ENCODE results near the gene SLC9C2.
"Not testable (repeated sequence)": the region's sequence is repeated elsewhere in the genome, so short reads cannot be mapped to it uniquely, and the experiment has no call there.

SLC9C2 gene

DNA sequence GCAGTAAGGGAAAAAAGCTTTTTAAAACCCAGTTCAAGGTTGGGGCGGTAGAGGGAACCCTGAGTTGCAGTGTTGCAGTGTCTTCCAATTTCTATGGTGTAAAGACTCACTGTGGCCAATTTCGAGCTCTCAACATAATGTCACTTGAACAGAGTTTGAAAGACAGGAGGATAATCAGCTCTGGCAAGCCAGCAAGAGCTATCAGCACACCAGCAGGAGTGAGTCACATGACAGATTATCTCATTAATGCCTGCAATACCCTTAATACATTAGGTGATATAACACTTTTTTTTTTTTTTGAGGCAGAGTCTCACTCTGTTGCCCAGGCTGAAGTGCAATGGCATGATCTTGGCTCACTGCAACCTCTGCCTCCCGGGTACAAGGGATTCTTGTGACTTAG, 22.8 kb downstream of the SLC9C2 start:
- no peak for DNase-seq

DNA sequence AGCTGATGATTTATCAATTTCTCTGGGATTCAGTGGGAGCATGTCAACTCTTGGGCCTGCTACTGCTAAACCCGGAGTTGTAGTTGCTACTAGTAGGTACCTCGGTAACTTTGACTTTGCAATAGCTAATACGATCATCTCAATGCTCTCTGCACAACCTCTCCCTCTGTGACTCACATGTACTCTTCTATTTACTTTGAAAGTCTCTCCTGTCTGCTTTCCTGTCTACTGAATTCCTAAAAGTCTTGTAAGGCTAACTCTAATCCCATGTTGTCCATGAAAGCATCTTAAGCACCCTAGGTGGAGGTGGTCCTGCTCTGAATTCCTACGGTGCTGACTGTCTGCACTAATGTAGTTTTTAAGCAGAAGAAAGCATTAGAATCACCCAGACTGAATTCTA, 29.3 kb downstream of the SLC9C2 start:
- no peak for DNase-seq

DNA sequence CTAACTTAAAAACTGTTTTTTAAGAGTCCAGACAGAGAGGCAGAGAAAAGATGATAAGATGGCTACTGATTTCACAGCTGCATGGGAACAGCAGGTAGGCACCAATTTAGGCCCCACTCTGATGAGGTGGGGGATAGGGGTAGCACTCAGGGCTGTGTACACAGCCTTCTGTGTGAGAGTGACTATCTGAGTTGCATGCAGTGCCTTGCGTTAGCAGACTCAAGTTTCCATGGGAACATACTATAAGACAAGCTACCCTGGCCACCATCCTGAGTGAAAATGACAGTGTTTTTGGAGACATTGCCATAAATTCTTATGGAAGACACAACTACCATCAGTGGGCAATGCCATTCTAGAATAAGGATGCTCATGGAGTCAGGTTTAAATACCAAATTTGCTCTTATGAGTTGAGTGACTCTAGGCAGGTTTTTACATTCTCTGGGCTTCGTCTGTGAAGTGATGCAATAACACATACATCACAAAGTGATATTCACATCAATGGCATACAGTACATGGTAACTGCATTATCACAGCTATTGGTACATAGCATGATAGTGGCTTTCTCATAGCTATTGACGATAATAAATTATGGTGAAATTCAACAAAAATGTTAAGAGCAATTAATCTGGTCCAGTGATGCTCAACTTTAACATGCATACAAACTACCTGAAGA, 30.5 kb downstream of the SLC9C2 start:
- no peak for DNase-seq

DNA sequence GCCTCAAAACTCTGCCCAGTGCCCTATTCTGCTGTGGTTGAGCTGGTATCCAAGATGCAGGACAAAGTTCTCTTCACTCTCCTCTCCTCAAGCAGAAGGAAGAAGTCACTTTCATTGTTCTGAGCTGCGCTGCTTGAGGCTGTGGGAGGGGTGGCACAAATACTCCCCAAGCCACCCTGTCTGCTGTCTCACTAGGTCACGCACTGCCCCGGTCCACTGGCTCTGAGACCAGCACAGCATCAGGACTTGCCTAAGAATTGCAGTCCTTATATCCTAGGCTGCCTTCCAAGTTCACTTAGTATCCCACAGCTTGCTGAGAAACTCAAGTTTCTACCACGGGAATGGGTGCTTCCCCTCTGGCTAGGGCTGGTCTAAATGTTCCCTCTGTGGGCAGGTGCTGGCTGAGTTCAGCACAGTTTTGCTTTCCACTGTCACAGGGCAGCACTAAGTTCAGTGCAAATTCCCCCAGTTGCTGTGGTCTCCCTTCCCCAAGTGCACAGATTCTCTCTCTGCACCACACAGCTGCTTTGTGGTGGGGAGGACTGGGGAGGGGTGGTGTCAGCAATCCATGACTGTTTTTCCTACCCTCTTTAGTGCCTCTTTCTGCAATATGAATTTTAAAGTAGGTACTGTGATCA, 32.4 kb downstream of the SLC9C2 start:
- no peak for DNase-seq

DNA sequence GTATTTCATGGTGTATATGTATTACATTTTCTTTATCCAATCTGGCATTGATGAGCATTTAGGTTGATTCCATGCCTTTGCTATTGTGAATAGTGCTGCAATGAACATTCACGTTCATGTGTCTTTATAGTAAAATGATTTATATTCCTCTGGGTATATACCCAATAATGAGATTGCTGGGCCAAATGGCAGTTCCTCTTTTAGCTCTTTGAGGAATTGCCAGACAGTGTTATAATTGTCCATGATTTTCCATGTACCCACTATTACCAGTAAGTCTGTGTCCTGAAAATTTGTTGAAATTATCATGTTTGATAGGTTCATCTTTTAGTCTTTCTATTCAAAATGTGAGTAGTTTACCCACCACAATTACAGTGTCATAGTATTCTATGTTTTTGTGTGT, 34.4 kb downstream of the SLC9C2 start:
- no peak for DNase-seq

DNA sequence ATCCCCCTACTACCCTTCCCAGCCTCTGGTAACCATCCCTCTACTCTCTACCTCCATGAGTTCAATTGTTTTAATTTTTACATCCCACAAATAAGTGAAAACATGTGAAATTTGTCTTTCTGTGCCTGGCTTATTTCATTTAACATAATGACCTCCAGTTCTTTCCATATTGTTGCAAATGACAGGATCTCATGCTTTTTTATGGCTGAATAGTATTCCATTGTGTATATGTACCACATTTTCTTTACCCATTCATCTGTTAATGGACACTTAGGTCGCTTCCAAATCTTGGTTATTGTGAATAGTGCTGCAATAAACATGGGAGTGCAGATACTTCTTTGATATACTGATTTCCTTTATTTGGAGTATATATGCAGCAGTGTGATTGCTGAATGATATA, 39.0 kb downstream of the SLC9C2 start:
- not testable (repeated sequence) for DNase-seq

DNA sequence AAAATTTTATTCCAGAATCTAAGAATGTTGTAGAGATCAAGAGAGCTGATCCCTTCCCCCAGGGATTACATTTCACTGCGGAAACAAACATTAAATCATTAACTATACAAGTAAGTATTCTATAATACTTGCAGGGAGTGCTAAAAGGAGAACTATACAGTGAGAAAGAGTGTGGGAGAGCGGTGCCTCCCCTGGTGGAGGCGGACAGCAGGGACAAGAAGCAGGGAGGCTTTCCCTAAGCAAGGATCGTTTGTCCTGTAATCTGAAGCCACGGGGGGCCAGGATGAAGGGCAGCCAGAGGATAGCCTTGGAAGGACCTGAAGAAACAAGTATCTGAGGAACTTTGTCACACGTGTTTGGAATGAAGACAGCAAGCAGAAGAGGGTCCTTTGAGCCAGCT, 40.1 kb downstream of the SLC9C2 start:
- no peak for DNase-seq

DNA sequence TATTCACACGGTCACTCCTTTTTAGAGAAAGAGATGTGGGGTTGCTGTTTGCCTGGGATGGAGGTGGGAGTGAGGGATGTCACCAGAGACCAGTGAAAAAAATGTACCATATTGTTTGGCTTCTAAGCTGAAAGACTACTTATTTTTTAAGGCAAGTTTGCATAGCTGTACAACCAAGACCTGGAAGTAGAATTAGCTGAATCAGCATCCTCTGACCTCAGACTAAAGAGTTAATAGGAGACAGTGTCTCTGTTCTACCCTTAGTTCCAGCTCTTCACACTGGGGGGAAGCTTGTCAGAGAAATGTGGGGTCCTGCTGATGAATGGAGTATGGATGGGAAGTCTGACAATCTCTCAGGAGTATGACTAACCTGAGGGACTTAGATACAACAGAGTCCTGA, 41.6 kb downstream of the SLC9C2 start:
- DNase-seq: no peak

DNA sequence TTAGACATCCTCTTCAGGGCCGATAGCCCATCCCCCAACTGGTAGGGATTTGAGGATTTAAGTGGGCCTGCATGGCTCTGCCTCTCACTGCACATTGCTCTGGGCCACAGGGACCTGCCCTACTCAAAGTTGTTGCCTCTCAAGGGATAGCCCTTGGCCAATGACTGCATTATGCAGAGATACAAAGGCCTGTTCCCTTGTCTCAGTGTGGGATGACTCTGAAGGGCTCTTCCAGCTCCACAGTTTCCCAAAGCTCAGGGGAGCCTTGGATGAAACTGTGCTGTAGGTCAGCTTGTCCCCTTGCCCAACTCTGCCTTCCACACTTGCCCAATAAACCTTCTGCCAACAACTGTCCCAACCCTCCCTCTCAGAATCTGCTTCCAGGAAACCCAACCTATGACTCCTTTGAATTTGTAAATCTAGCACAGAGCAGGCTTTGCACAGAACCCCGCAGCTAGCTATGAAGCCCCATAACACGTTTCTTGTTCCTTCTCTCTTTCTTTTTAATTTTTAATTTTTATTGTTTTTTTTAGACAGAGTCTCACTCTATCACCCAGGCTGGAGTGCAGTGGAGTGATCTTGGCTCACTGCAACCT, 42.5 kb downstream of the SLC9C2 start:
- DNase-seq: no peak

DNA sequence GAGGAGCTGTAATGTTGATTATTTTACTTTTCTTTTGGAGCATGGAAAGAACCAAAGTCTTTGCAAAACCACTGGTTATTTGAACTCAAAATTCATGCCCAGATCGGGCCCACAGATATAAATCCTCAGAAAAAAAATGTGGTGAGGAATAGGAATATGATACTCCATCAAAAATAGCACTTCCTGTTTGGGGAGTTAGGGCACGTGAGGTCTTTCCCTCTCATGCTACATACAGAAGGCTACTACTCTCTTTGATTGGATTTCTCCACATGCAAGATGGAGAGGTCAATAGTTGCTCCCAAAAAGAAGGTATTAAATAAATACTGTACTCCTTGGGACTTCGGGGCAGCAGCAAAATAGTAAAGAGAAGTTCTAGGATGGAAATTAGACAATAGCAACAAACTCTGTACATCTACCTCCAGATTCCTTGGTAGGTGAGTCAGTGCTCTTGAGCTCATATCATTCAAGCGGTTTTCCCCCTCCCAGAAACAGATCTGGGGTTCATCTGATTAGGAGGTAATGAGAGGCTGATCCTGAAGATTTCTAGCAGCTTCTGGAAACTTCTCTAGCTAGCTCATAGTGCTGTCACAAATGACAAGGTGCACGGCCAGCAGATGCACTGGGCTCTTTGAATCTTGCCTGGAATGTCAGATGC, 47.1 kb downstream of the SLC9C2 start:
- no peak for DNase-seq

DNA sequence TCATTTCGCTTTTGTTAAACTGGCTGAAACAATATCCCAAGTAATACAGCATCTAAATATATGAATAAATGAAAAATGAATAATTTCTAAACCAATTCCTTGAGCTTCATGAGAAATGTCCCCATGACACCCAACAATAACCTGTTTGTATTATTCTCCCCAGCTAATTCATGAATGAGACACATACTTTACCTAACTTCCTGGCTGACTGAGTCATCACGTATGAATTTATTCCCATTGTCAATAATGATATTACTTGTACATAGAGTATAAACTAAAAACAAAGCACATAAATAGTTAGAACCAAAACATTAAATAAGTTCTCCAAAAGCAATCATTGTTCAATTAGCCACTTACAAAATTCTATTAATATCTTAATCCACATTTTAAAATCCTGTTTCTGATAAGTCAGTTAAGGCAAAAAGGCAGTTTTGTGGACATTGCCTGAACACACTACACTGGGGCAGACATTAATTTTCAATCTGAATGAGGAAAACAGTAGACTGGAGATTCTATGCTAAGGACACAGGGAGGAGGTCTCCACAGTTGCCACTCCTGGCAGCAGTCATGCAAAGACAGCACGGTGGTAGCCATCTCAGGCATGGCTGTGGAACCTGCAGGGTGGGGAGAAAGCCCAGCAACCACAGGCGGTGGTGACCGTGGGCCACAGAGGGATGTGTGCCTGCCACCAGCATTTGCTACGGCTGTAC, 48.2 kb downstream of the SLC9C2 start:
- DNase-seq: no peak

DNA sequence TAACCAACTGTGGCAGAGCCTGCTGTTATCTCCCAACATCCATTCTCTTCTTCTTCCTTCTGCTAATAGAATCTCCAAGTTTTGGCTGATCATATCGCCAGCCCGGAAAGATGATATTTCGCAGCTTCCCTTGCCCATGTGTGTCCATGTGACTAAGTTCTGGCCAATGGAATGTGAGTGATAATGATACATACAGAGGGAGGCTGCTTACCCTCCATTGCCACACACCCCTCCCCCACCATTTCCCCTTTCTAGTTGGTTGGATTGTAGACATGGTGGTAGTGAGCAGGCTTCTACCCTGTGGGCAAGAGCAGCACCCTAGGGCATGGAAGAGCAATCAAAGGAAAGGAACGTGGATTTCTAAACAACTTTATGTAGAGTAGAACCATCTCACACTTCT, 48.8 kb downstream of the SLC9C2 start:
- no peak for DNase-seq

DNA sequence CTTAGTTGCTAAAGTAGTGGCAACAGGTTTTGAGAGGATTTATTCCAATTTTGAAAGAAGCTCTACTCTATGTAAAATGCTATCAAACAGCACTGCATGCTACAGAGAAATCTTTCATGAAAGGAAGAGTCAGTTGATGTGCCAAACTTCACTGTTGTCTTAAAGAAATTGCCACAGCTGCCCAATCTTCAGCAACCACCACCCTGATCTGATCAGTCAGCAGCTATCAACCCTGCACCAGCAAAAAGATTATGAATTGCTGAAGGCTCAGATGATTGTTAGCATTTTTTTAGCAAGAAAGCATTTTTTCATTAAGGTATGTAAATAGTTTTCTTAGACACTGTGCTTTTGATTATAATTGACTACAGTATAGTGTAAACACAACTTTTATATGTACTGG, 49.6 kb downstream of the SLC9C2 start:
- DNase-seq: no peak

DNA sequence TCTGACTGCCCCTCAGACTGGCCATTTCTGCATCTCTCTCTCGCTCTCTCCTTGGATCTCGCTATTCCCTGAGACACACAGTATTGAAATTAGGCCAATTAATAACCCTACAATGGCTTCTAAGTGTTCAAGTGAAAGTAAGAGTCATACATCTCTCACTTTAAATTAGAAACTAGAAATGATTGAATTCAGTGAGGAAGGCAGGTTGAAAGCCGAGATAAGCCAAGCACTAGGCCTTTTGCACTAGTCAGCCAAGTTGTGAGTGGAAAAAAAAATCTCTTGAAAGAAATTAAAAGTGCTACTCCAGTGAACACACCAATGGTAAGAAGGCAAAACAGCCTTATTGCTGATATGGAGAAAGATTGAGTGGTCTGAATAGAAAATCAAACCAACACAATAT, 51.2 kb downstream of the SLC9C2 start:
- no peak for DNase-seq

DNA sequence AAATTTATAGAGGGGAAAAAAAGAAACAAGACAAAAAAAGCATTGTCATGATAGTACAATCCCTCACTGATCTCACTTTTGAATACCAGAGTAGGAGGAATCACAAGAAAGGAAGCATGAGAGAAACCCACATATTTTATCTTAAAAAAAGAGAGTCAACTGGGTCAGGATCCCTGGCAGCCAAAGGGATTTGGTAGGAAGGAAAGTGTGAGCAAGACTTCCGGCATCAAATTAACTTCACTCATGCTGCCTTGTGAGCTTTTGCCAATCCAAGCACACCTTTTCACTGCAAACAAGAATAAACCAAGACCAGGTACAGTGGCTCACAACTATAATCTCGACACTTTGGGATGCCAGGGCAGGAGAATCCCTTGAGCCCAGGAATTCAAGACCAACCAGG, 53.1 kb downstream of the SLC9C2 start:
- DNase-seq: no peak

DNA sequence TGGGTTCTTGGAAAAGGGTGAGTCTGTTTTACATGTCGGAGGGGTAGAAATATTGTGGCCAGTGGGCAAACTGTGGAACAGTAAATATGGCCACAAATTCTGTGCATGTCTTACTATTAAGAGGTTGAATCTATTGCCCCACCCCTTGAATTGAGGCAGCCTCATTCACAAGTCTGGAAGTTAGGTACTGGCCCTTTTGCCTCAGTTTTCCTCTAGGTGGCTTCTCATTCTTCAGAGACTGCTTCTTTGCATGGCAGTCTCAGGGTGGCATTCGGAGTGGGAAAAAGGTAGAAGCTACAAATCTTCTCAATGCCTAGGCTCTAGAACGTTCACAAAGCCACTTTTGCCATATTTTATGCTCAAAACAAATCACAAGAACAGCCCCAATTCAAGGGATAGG, 57.2 kb downstream of the SLC9C2 start:
- no peak for DNase-seq

DNA sequence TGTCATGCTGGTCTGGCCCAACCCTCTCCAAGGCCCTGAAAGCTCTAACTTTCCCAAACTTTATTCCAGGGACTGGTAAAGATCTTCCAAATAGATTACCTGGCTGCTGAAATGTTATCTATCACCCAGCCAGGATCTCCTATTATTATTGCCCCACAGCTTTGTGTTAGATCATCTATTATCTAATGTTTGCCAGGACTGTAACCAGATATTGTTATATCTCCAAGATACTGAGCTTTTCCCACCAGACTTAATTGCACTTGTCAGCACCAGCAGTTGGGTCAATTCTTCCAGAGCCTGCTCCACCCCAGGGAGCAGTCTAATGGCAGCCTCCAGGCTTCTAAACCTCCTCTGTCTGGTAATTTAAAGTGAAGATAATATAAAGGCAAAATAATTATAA, 66.6 kb downstream of the SLC9C2 start:
- DNase-seq: no peak

DNA sequence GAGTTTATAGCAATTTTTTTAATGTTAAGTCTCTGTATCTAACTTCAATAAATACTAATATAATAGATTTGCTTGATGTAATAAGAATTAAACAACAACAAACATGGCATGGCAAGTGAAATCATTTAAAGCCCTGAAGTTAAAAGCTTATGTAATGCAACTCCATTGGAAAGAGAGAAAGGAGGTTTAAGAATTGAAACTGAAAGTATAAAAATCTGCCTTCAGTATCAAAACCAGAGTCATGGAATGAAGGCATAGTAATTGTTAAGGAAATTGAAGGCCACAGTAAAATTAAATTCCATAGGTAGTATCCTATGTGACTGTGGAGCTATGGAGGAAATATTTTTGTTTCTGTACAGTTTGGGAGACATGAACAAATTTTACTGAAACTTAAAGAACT, 70.6 kb downstream of the SLC9C2 start:
- DNase-seq: no peak

DNA sequence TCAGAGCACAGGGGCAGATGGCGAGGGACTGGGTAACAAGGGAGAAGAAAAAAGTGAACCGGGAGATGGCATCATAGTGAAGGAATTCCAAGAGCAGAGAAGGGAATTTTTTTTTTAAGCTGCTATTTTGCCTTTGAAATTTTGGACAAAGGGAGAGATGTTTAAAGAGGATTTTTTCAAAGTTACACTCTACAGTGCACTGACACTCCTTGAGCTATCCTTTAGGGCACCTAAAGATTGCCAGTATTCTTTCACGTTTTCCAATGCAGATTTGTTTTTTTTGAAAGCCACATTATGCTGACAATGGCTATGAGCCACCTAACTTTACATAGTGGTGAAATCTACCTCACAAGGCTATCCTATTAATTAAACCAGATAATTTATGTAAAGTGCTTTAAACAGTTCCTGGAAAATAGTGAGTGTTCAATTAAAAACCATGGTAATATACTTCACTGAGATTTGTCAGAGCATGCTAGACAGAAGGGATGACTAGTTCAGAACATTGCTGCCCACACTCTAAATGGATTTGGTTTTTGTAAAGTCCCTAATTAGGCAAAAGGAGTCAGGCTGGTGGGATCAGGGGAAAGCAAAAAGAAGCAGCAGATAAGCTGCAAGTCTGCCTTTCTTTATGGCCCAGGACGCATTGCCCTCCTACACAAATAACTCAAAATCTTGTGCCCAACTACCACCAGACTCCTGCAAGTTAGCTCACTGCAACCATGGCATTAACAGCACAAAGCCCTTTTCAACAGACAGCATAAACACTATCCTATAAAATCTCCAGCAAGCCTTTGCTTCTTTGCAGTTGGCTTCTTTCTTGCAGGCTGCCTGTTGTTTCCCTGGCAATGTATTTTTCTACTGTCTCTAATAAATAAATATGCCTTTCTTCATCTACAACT, 71.8 kb downstream of the SLC9C2 start:
- no peak for DNase-seq

DNA sequence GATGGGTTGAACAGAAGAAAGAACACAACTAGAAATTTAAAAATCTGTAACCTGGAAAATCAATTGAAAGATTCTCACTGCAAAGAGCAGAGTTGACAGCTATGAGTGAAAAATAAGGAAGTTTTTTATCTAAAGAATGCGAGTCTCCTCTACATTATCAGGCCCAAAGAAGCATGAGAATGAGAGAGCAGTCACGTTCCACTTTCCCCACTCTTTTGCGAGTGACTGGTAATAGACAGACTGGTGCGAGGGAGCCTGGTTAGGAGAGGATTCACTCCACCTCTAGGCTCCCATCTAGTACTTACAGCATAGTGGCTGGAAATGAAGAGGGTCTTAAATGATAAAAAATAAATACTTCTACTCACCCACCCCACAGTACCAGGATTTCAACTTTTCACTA, 73.8 kb downstream of the SLC9C2 start:
- no peak for DNase-seq

DNA sequence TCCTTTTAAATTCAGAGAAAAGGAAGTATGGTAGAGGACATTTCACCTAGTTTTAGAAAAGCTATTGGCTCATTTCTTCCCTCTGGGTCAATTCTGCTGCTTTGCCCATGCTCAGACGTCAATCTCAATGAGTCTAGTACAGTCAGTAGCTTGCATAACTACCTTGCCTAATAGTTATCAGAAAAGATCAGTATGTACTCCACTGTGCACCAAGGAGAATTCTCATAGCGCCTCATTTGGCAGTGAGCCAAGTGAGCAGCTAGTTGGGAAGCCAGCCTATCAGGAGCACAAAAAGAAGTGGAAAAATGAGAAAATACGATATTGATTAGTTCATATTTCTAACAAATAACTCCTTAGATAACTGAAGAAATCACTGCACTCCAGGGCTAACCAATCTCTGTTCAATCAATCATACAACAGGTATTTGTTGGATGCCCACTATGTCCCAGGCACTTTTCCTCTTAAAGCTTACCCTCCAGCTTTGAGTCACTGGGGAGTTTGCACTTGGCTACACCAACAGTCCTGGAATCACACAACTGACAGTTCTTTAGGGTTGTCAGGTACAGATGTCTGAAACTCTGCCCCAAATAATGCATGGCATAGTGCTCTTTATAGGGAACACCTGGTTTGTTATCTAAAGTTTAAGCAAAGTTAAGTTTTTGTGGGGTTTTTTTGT, 75.6 kb downstream of the SLC9C2 start:
- no peak for DNase-seq

DNA sequence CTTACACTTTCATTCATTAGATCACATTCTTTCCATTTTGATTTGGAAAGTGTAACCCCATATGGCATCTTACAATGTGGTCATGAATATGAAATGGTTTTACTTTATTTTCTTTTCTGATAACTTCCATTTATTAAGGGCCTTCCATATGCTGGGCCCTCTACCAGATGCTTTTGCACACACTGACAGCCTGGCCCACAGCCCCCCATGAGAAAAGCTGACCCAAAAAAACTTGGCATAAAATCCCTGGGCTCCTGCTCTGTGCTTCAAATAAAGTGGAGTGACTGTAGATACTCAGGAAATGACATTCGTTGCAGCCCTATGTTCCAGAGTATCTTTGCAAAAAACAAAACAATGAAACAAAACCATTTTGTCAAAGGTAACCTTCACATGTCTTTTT, 76.9 kb downstream of the SLC9C2 start:
- DNase-seq: no peak
